Testis (tissue), 2 donors: ENCODE measurements around the gene PRKAR1B.

Experiments used
- POLR2A ChIP-seq: fragments of 450-650 bp; IDR thresholded peaks from one replicate; pipeline ENCODE4 v1.6.1; 2017; ENCODE audit warnings: antibody characterized with exemption, mild to moderate bottlenecking, moderate library complexity
- TF ChIP-seq, protein P1 (sequence below), 3 experiments: fragments of 450-650 bp in 2 of 3; fragments of 200-600 bp in 1 of 3; sonication (generic) in 1 of 3; IDR thresholded peaks; one replicate each; pipeline ENCODE4 v1.5.1; 2016 to 2019; ENCODE audit warnings: antibody characterized with exemption in 3 of 3, mild to moderate bottlenecking in 2 of 3, moderate library complexity in 1 of 3

GRCh38 chr7:560966-561630, 166.0 kb downstream of the PRKAR1B start:
- TF ChIP-seq, protein P1, sequence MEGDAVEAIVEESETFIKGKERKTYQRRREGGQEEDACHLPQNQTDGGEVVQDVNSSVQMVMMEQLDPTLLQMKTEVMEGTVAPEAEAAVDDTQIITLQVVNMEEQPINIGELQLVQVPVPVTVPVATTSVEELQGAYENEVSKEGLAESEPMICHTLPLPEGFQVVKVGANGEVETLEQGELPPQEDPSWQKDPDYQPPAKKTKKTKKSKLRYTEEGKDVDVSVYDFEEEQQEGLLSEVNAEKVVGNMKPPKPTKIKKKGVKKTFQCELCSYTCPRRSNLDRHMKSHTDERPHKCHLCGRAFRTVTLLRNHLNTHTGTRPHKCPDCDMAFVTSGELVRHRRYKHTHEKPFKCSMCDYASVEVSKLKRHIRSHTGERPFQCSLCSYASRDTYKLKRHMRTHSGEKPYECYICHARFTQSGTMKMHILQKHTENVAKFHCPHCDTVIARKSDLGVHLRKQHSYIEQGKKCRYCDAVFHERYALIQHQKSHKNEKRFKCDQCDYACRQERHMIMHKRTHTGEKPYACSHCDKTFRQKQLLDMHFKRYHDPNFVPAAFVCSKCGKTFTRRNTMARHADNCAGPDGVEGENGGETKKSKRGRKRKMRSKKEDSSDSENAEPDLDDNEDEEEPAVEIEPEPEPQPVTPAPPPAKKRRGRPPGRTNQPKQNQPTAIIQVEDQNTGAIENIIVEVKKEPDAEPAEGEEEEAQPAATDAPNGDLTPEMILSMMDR (IDR thresholded peaks at IDR 0.05) = no peak
- TF ChIP-seq POLR2A = no peak
